Adrenal gland (tissue), 5 donors: Measurements from ENCODE around the gene ENOX1.

Experiments used
- CTCF ChIP-seq, 6 experiments: fragments of 450-650 bp in 4 of 6; fragments of 200-600 bp in 2 of 6; sonication (generic) in 1 of 6; IDR thresholded peaks; 1 replicate in 5 of 6; 2 replicates in 1 of 6; pipeline versions ENCODE4 v1.5.1 to v1.8.0; 2016 to 2021; ENCODE audit warnings: antibody characterized with exemption in 6 of 6, mild to moderate bottlenecking in 2 of 6, moderate library complexity in 1 of 6
- POLR2A ChIP-seq, 2 donors: fragments of 450-650 bp; IDR thresholded peaks; one replicate each; pipeline ENCODE4 v1.6.1; 2017; ENCODE audit warnings: antibody characterized with exemption in 2 of 2, mild to moderate bottlenecking in 2 of 2, moderate library complexity in 1 of 2
- donor health status: DM: no; HTN: no; CAD: no.

- TF ChIP-seq POLR2A (IDR thresholded peaks at IDR 0.05) (no peak), CTCF (IDR thresholded peaks at IDR 0.05) (no peak)
Observed at GRCh38 chr13:43727856-43728255, 58.9 kb downstream of the ENOX1 start.
